HepG2 (cell line): ENCODE results near the gene SPRED2. TPM values are rescaled to one million over a fixed set of nuclear protein-coding genes. Genes with fewer than 3 reads are reported as not detected.

ENCODE experiments used
- AGO1 ChIP-seq: fragments of 200-400 bp; formaldehyde crosslinking; IDR thresholded peaks from 2 replicates; pipeline ENCODE4 v1.6.1; 2017; ENCODE audit warnings: mild to moderate bottlenecking, low read depth, low read length, moderate library complexity; ENCODE audit not compliant: poor library complexity, severe bottlenecking
- EED ChIP-seq: sonication (generic); formaldehyde crosslinking; IDR thresholded peaks from 2 replicates; pipeline ENCODE4 v1.5.0; 2020; ENCODE audit warnings: mild to moderate bottlenecking, missing genetic modification reagents
- HMG20B ChIP-seq: conservative IDR thresholded peaks from 2 replicates; pipeline ENCODE4 v1.6.1; 2016; ENCODE audit warnings: missing genetic modification reagents, missing compliant biosample characterization
- HOXA7 ChIP-seq: sonication (generic); formaldehyde crosslinking; IDR thresholded peaks from 2 replicates; pipeline ENCODE4 v1.8.1; 2022; ENCODE audit warnings: mild to moderate bottlenecking, missing genetic modification reagents, moderate library complexity
- JUN ChIP-seq: sonication (generic); formaldehyde crosslinking; IDR thresholded peaks from 2 replicates; pipeline ENCODE4 v1.4.0; 2020; ENCODE audit warnings: mild to moderate bottlenecking, missing genetic modification reagents
- JUND ChIP-seq: sonication (generic); formaldehyde crosslinking; IDR thresholded peaks from 2 replicates; pipeline ENCODE4 v1.8.0; 2022; ENCODE audit warnings: mild to moderate bottlenecking, missing genetic modification reagents
- KDM1A ChIP-seq: IDR thresholded peaks from 2 replicates; pipeline ENCODE4 v1.6.1; 2016; ENCODE audit warnings: missing compliant biosample characterization
- MIER2 ChIP-seq: IDR thresholded peaks from 2 replicates; pipeline ENCODE4 v1.6.1; 2016; ENCODE audit warnings: missing biosample characterization, missing genetic modification reagents
- MTA1 ChIP-seq: sonication (generic); formaldehyde crosslinking; IDR thresholded peaks from 2 replicates; pipeline ENCODE4 v1.4.0; 2020; ENCODE audit warnings: missing genetic modification reagents, mild to moderate bottlenecking, borderline replicate concordance
- MZF1 ChIP-seq: sonication (generic); formaldehyde crosslinking; IDR thresholded peaks from 2 replicates; pipeline ENCODE4 v1.8.1; 2023; ENCODE audit warnings: mild to moderate bottlenecking, missing genetic modification reagents, borderline replicate concordance
- SUZ12 ChIP-seq: fragments of 150-350 bp; IDR thresholded peaks from 2 replicates; pipeline ENCODE4 v1.6.1; 2014; ENCODE audit warnings: low read depth, low read length
- TEAD2 ChIP-seq: sonication (generic); formaldehyde crosslinking; IDR thresholded peaks from 2 replicates; pipeline ENCODE4 v1.9.0; 2021; ENCODE audit warnings: missing genetic modification reagents
- WIZ ChIP-seq: sonication (generic); formaldehyde crosslinking; IDR thresholded peaks from 2 replicates; pipeline ENCODE4 v1.5.1; 2020; ENCODE audit warnings: mild to moderate bottlenecking, missing genetic modification reagents
- ZFP62 ChIP-seq: sonication (generic); formaldehyde crosslinking; IDR thresholded peaks from 2 replicates; pipeline ENCODE4 v1.4.0; 2020; ENCODE audit warnings: missing genetic modification reagents
- ZMYM2 ChIP-seq: sonication (generic); formaldehyde crosslinking; IDR thresholded peaks from 2 replicates; pipeline ENCODE4 v1.8.0; 2022; ENCODE audit warnings: mild to moderate bottlenecking, missing genetic modification reagents
- ZNF234 ChIP-seq: sonication (generic); formaldehyde crosslinking; conservative IDR thresholded peaks from 2 replicates; pipeline ENCODE4 v1.5.1; 2020; ENCODE audit warnings: mild to moderate bottlenecking, missing genetic modification reagents
- ZNF263 ChIP-seq: sonication (generic); formaldehyde crosslinking; IDR thresholded peaks from 2 replicates; pipeline ENCODE4 v1.4.0; 2020; ENCODE audit warnings: missing genetic modification reagents
- ZNF484 ChIP-seq: sonication (generic); formaldehyde crosslinking; IDR thresholded peaks from 2 replicates; pipeline ENCODE4 v1.5.1; 2020; ENCODE audit warnings: mild to moderate bottlenecking, low read depth, missing genetic modification reagents, borderline replicate concordance
- ZNF570 ChIP-seq: sonication (generic); formaldehyde crosslinking; IDR thresholded peaks from 2 replicates; pipeline ENCODE4 v1.4.0; 2020; ENCODE audit warnings: mild to moderate bottlenecking, missing genetic modification reagents, borderline replicate concordance
- ZSCAN9 ChIP-seq: IDR thresholded peaks from 2 replicates; pipeline ENCODE4 v1.6.1; 2016; ENCODE audit warnings: borderline replicate concordance
- polyA plus RNA-seq, 8 experiments: library from polyadenylated mRNA; depleted of rRNA in 3 of 8; stranded (reverse) in 7 of 8; unstranded in 1 of 8; fragments of >200 nt; fragmentation: Illumina TruSeq in 4 of 8; extraction: Trizol in 4 of 8; gene quantifications; 2 replicates each; pipeline versions ENCODE4 v1.2.1 to v1.2.3, GENCODE V29; 2011 to 2016; ENCODE audit warnings: low read depth in 4 of 8, missing spikeins in 1 of 8, mixed read lengths in 1 of 8; ENCODE audit not compliant: insufficient read depth in 1 of 8
- total RNA-seq, 5 experiments: library from RNA; depleted of rRNA; stranded (reverse); fragments of >200 nt; fragmentation: Illumina TruSeq; extraction: Trizol; gene quantifications; 2 replicates each; pipeline ENCODE4 v1.2.3, GENCODE V29; 2016; ENCODE audit warnings: low read depth in 1 of 5
- TF ChIP-seq, protein P1 (sequence below): sonication (generic); formaldehyde crosslinking; IDR thresholded peaks from 2 replicates; pipeline ENCODE4 v1.9.0; 2021; ENCODE audit warnings: missing genetic modification reagents, borderline replicate concordance
- TF ChIP-seq, protein P2 (sequence below): IDR thresholded peaks from 2 replicates; pipeline ENCODE4 v1.6.1; 2016; ENCODE audit warnings: low read depth
- TF ChIP-seq, protein P3 (sequence below): sonication (generic); formaldehyde crosslinking; IDR thresholded peaks from 2 replicates; pipeline ENCODE4 v1.5.0; 2020; ENCODE audit warnings: mild to moderate bottlenecking, low read depth, missing genetic modification reagents, borderline replicate concordance
- TF ChIP-seq, protein P4 (sequence below): IDR thresholded peaks from 2 replicates; pipeline ENCODE4 v1.6.1; 2016; ENCODE audit warnings: mild to moderate bottlenecking
- TF ChIP-seq, protein P5 (sequence below): sonication (generic); formaldehyde crosslinking; IDR thresholded peaks from 2 replicates; pipeline ENCODE4 v1.8.1; 2023; ENCODE audit warnings: missing genetic modification reagents, mild to moderate bottlenecking, borderline replicate concordance

SPRED2 gene
- total and polyA plus RNA-seq, 2 of the 13 experiments (the other 11 are each of a cell fraction or from before 2014, with no cell fraction given) = 13.0 to 37.0 TPM

DNA sequence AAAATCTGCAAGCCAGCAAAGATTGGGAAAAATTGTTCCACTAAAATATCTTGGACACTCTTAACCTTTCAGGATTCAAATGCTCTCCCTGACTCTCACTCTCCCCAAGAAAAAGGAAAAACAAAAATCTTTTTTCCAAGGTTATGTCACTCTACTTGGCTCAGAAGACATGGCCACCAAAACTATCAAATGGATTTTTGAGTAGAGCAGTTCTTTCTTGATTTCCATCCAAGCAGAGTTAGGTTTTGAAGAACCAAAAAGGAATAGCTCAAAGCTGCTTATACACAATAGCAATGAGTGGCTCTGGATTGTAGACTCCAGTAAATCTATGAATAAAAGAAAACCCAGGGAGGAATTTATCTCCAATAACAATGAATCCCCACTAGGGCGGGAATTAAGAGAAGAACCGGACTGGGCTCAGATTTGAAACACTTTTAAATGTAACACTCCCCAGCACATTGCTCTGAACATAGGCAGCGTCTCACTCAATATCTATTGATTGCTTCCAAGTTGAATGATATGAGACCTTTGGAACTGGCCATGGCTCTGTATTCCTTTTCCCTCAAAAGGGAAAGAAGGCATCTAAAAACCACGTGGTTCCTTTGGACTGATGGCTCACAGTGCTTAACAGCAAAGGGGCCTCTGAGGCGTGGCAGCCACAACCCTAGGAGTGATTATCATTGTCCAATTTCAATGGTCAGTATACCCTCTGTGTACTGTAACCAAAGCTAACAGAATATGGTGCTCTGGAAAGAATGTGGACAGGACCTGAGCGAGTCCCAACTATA is 68.3 kb downstream of the SPRED2 start (continued):
- TF ChIP-seq MTA1 (CRISPR knock-in tag) (no peak), SUZ12 (no peak), ZNF570 (CRISPR knock-in tag) (no peak), JUND (no peak), ZSCAN9 (CRISPR knock-in tag) (no peak), MIER2 (CRISPR knock-in tag) (no peak), JUN (CRISPR knock-in tag) (no peak), EED (no peak), ZMYM2 (CRISPR knock-in tag) (no peak), AGO1 (no peak), ZNF263 (no peak), HOXA7 (no peak), KDM1A (CRISPR knock-in tag) (no peak), ZFP62 (CRISPR knock-in tag) (no peak), ZNF484 (CRISPR knock-in tag) (no peak), MZF1 (CRISPR knock-in tag) (no peak), HMG20B (no peak), WIZ (CRISPR knock-in tag) (no peak), ZNF234 (no peak), TEAD2 (no peak)
- TF ChIP-seq, protein P1, sequence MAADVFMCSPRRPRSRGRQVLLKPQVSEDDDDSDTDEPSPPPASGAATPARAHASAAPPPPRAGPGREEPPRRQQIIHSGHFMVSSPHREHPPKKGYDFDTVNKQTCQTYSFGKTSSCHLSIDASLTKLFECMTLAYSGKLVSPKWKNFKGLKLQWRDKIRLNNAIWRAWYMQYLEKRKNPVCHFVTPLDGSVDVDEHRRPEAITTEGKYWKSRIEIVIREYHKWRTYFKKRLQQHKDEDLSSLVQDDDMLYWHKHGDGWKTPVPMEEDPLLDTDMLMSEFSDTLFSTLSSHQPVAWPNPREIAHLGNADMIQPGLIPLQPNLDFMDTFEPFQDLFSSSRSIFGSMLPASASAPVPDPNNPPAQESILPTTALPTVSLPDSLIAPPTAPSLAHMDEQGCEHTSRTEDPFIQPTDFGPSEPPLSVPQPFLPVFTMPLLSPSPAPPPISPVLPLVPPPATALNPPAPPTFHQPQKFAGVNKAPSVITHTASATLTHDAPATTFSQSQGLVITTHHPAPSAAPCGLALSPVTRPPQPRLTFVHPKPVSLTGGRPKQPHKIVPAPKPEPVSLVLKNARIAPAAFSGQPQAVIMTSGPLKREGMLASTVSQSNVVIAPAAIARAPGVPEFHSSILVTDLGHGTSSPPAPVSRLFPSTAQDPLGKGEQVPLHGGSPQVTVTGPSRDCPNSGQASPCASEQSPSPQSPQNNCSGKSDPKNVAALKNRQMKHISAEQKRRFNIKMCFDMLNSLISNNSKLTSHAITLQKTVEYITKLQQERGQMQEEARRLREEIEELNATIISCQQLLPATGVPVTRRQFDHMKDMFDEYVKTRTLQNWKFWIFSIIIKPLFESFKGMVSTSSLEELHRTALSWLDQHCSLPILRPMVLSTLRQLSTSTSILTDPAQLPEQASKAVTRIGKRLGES (CRISPR knock-in tag) = no peak
- TF ChIP-seq, protein P2, sequence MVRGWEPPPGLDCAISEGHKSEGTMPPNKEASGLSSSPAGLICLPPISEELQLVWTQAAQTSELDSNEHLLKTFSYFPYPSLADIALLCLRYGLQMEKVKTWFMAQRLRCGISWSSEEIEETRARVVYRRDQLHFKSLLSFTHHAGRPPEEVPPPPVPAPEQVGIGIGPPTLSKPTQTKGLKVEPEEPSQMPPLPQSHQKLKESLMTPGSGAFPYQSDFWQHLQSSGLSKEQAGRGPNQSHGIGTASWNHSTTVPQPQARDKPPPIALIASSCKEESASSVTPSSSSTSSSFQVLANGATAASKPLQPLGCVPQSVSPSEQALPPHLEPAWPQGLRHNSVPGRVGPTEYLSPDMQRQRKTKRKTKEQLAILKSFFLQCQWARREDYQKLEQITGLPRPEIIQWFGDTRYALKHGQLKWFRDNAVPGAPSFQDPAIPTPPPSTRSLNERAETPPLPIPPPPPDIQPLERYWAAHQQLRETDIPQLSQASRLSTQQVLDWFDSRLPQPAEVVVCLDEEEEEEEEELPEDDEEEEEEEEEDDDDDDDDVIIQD = 0 out of 2 replicates have a peak, but pooled peaks have one; percentile 25
- TF ChIP-seq, protein P3, sequence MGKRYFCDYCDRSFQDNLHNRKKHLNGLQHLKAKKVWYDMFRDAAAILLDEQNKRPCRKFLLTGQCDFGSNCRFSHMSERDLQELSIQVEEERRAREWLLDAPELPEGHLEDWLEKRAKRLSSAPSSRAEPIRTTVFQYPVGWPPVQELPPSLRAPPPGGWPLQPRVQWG (CRISPR knock-in tag) = no peak
- TF ChIP-seq, protein P4, sequence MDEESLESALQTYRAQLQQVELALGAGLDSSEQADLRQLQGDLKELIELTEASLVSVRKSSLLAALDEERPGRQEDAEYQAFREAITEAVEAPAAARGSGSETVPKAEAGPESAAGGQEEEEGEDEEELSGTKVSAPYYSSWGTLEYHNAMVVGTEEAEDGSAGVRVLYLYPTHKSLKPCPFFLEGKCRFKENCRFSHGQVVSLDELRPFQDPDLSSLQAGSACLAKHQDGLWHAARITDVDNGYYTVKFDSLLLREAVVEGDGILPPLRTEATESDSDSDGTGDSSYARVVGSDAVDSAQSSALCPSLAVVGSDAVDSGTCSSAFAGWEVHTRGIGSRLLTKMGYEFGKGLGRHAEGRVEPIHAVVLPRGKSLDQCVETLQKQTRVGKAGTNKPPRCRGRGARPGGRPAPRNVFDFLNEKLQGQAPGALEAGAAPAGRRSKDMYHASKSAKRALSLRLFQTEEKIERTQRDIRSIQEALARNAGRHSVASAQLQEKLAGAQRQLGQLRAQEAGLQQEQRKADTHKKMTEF (CRISPR knock-in tag) = no peak
- TF ChIP-seq, protein P5, sequence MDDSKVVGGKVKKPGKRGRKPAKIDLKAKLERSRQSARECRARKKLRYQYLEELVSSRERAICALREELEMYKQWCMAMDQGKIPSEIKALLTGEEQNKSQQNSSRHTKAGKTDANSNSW = no peak
